HG03064 (cell line): ENCODE results near the gene GUCY1B1.

ENCODE experiments used
- ATAC-seq: cut with Tn5 transposase; IDR thresholded peaks from one replicate; pipeline ENCODE4 v1.9.1; 2021; ENCODE audit warnings: low read depth; ENCODE audit not compliant: unreplicated experiment

GUCY1B1 gene

GRCh38 chr4:155758481-155759371, at the start of gene GUCY1B1:
GUCY1B1 (plus strand) TSS chr4:155759021; CDS start chr4:155759141, 120 bp downstream.
- peak; percentile 94 for ATAC-seq

- no peak for ATAC-seq
Observed at GRCh38 chr4:155709918-155710317, 48.9 kb upstream of the GUCY1B1 start.

- ATAC-seq, result no peak
Observed at GRCh38 chr4:155711556-155711955, 47.3 kb upstream of the GUCY1B1 start.

- no peak for ATAC-seq
Observed at GRCh38 chr4:155712846-155713245, 46.0 kb upstream of the GUCY1B1 start.

- no peak for ATAC-seq
Observed at GRCh38 chr4:155713911-155714310, 44.9 kb upstream of the GUCY1B1 start.

GRCh38 chr4:155722336-155722735, 36.5 kb upstream of the GUCY1B1 start:
- no peak for ATAC-seq

GRCh38 chr4:155722816-155723499, 35.9 kb upstream of the GUCY1B1 start:
- no peak for ATAC-seq

- ATAC-seq, result no peak
Observed at GRCh38 chr4:155724731-155725130, 34.1 kb upstream of the GUCY1B1 start.

GRCh38 chr4:155734065-155734464, 24.8 kb upstream of the GUCY1B1 start:
- no peak for ATAC-seq

- ATAC-seq, result no peak
Observed at GRCh38 chr4:155734951-155735350, 23.9 kb upstream of the GUCY1B1 start.

- ATAC-seq, result no peak
Observed at GRCh38 chr4:155735496-155735895, 23.3 kb upstream of the GUCY1B1 start.

GRCh38 chr4:155738548-155738947, 20.3 kb upstream of the GUCY1B1 start:
- ATAC-seq, result no peak

- ATAC-seq, result no peak
Observed at GRCh38 chr4:155741546-155741945, 17.3 kb upstream of the GUCY1B1 start.

- ATAC-seq, result no peak
Observed at GRCh38 chr4:155742310-155743015, 16.4 kb upstream of the GUCY1B1 start.

- ATAC-seq, result no peak
Observed at GRCh38 chr4:155745984-155746383, 12.8 kb upstream of the GUCY1B1 start.

- ATAC-seq, result no peak
Observed at GRCh38 chr4:155748039-155748438, 10.8 kb upstream of the GUCY1B1 start.

GRCh38 chr4:155749041-155749440, 9.8 kb upstream of the GUCY1B1 start:
- ATAC-seq, result no peak

GRCh38 chr4:155751569-155751968, 7.3 kb upstream of the GUCY1B1 start:
- no peak for ATAC-seq

- no peak for ATAC-seq
Observed at GRCh38 chr4:155757745-155758265, 1.0 kb upstream of the GUCY1B1 start.

- ATAC-seq, result peak; percentile 22
Observed at GRCh38 chr4:155759372-155760252, 791 bp downstream of the GUCY1B1 start.
